ENCODE results near the gene C10orf143.
A peak's percentile ranks its signal among the peaks of the same experiment; 100 is the strongest.

The C10orf143 gene

DNA sequence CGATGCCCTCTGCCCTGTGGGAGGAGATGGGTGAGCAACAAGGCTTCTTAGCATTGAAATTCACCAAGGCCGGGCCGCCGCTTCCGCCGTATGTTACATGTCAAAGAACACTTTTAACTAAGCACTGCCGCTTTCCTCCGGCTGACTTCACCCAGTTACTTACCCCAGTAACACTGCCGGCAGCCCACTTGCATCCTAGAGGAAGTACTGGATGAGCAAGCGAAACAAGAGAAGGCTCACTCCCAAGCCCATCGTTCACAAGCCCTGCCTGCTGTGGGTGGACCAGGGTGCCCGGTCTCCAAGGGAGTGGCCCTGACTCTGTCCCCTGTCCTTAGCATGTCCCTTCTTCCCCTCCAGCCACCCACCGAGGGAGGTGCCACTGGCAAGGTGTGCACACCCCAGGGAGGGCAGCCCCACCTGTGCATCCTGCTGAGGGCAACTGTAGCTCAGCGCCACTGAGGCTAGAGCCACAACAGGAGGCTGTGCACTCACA, 73.4 kb downstream of the C10orf143 start:
- DNase-seq (ENCODE audit: low spot score) = peak; percentile 49
- no peak for TF ChIP-seq CTCF (IDR thresholded peaks at IDR 0.05)
- H3K27ac ChIP-seq = no peak overlapping the region
- no peak overlapping the region for H3K4me3 ChIP-seq

- TF ChIP-seq CTCF (IDR thresholded peaks at IDR 0.05) = no peak
- H3K4me3 ChIP-seq = no peak overlapping the region
- H3K27ac ChIP-seq = no peak overlapping the region
- peak; percentile 50 for DNase-seq (ENCODE audit: low spot score)
Measured at GRCh38 chr10:130036296-130037065, 74.1 kb downstream of the C10orf143 start.

DNA sequence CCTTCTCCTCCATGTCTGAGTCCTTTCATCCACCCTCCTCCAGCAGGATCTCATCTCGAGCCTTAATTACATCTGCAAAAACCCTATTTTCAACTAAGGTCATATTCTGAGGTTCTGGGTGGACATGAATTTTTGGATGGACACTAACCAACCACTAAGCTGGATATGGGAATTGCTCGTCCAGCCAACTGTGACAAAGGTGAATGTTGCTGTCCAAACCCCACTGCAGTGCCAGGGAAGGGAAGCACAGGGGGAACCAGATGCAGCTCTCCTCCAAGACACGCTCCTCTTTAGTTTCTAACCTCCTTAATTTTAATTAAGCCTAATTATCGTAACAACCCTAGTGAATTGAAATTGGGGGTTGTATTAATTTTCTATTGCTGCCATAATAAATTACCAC, 81.4 kb downstream of the C10orf143 start:
- no peak overlapping the region for H3K27ac ChIP-seq
- DNase-seq (ENCODE audit: low spot score) = no peak
- TF ChIP-seq CTCF (IDR thresholded peaks at IDR 0.05) = no peak
- H3K4me3 ChIP-seq = no peak overlapping the region

GRCh38 chr10:130028465-130028819, 82.2 kb downstream of the C10orf143 start:
- TF ChIP-seq CTCF (IDR thresholded peaks at IDR 0.05) = no peak
- Histone ChIP-seq H3K4me3 (no peak overlapping the region), H3K27ac (no peak overlapping the region)
- DNase-seq (ENCODE audit: low spot score) = no peak

DNA sequence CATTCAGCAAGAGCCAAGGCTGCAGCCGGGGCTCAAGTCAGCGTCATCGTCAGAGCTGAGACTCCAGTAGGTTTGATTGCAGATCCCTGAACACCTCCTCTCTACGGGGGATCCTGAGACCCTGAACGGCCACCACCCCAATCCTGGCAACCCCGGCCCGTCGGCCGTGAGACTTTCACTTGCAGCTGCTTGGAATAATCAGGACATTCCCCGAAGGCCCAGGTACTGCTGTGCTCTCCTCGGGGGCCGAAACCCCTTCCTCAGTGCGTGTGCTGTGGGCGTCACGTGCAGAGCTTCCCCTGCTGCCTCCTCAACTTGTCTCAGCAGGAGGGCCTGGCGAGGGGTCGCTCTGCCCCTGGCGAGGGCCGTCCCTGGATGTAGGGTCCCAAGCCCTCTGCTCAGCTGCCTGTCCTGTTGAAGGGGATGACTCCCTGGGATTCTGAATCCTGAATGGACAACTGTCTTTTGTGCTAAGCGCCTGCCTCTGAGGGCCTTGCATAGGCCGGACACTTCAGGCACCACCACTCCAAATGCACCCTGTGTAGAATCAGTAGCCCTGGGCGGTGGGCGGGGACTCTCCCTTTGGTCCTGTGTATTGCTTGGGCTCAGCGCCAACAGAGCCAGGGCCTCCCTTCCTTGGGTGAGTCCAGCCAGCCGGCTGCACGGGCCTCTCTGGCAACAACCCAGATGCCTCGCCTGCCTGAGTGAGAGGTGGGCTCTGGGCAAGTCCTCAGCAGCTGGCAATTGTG, 82.7 kb downstream of the C10orf143 start:
- Histone ChIP-seq H3K4me3 (no peak overlapping the region), H3K27ac (no peak overlapping the region)
- no peak for DNase-seq (ENCODE audit: low spot score)
- TF ChIP-seq CTCF (IDR thresholded peaks at IDR 0.05) = no peak

GRCh38 chr10:130026670-130027456, 83.8 kb downstream of the C10orf143 start:
- Histone ChIP-seq H3K27ac (no peak overlapping the region), H3K4me3 (no peak overlapping the region)
- TF ChIP-seq CTCF (IDR thresholded peaks at IDR 0.05) = no peak
- DNase-seq (ENCODE audit: low spot score) = no peak
